Smooth muscle cell (in vitro differentiated cells): Measurements from ENCODE around the gene GP1BA. TPM values are rescaled to one million over a fixed set of nuclear protein-coding genes. Genes with fewer than 3 reads are reported as not detected.

Source experiments
- DNase-seq: peaks from one replicate; lab custom pipeline; 2025; ENCODE audit not compliant: unreplicated experiment; lab: John Stamatoyannopoulos, UW
- H2AFZ ChIP-seq: fragments of 200-600 bp; sonication (generic); 2 replicates; pipeline ENCODE4 v1.6.0; 2016; ENCODE audit warnings: antibody characterized with exemption, low read depth, mild to moderate bottlenecking
- H3F3A ChIP-seq: fragments of 200-600 bp; sonication (generic); 2 replicates; pipeline ENCODE4 v1.6.0; 2017; ENCODE audit warnings: antibody characterized with exemption, low read depth
- H3K27ac ChIP-seq: fragments of 200-600 bp; sonication (generic); 2 replicates; pipeline ENCODE4 v1.5.1; 2016; ENCODE audit warnings: low read depth, mild to moderate bottlenecking
- H3K27me3 ChIP-seq: fragments of 200-600 bp; sonication (generic); 2 replicates; pipeline ENCODE4 v1.6.1; 2016; ENCODE audit warnings: low read depth, mild to moderate bottlenecking
- H3K36me3 ChIP-seq: fragments of 200-600 bp; sonication (generic); 2 replicates; pipeline ENCODE4 v1.5.1; 2016; ENCODE audit warnings: low read depth
- H3K4me1 ChIP-seq: fragments of 200-600 bp; sonication (generic); 2 replicates; pipeline ENCODE4 v1.5.1; 2016; ENCODE audit warnings: low read depth
- H3K4me2 ChIP-seq: fragments of 200-600 bp; sonication (generic); 2 replicates; pipeline ENCODE4 v1.6.0; 2016; ENCODE audit warnings: mild to moderate bottlenecking
- H3K4me3 ChIP-seq: fragments of 200-600 bp; sonication (generic); 2 replicates; pipeline ENCODE4 v1.5.1; 2016; ENCODE audit warnings: mild to moderate bottlenecking
- H3K79me2 ChIP-seq: fragments of 200-600 bp; sonication (generic); 2 replicates; pipeline ENCODE4 v1.6.0; 2016; ENCODE audit warnings: low read depth, mild to moderate bottlenecking
- H3K9ac ChIP-seq: fragments of 200-600 bp; sonication (generic); 2 replicates; pipeline ENCODE4 v1.6.0; 2016; ENCODE audit warnings: low read depth
- H3K9me3 ChIP-seq: fragments of 200-600 bp; sonication (generic); replicated peaks from 2 replicates; pipeline ENCODE4 v1.5.1; 2016; ENCODE audit warnings: low read depth
- H4K20me1 ChIP-seq: fragments of 200-600 bp; sonication (generic); 2 replicates; pipeline ENCODE4 v1.6.0; 2016; ENCODE audit warnings: low read depth
- CTCF ChIP-seq: fragments of 200-600 bp; sonication (generic); IDR thresholded peaks from 2 replicates; pipeline ENCODE4 v1.5.1; 2017; ENCODE audit warnings: borderline replicate concordance, mild to moderate bottlenecking, antibody characterized with exemption; ENCODE audit not compliant: insufficient read depth, poor library complexity, severe bottlenecking
- WGBS: methylation state at CpG from one replicate; pipeline ENCODE4 v1.1.7; 2016; ENCODE audit warnings: low lambda C conversion rate; 5-methylcytosine and 5-hydroxymethylcytosine counted together
- polyA plus RNA-seq: library from polyadenylated mRNA; unstranded; fragments of >200 nt; fragmentation: Nextera tagmentation; extraction: Ambion mirVana; gene quantifications from 2 replicates; pipeline ENCODE4 v1.2.1, GENCODE V29; 2016
- total RNA-seq: library from RNA; depleted of rRNA; stranded (reverse); fragments of >200 nt; gene quantifications from 2 replicates; pipeline ENCODE4 v1.2.3, GENCODE V29; 2014

GP1BA gene
- total and polyA plus RNA-seq, 2 experiments from 2014 or later = 0.07 TPM; not detected in 1

GRCh38 chr17:4945944-4946280, 13.8 kb downstream of the GP1BA start:
- Histone ChIP-seq H3K4me1 (peaks cover 28% of the 10 kb centered on the region), H3K36me3 (no peaks in the 10 kb centered on the region), H2AFZ (no peak overlapping the region), H3K9me3 (no peaks in the 10 kb centered on the region), H3K4me3 (peak overlapping the region; percentile 96), H3K4me2 (peak overlapping the region; percentile 90), H3K27me3 (no peaks in the 10 kb centered on the region), H4K20me1 (peaks cover 40% of the 10 kb centered on the region), H3K9ac (peak overlapping the region; percentile 94), H3K27ac (peak overlapping the region; percentile 96), H3F3A (peaks cover 42% of the 10 kb centered on the region), H3K79me2 (peaks cover 65% of the 10 kb centered on the region)
- no peak for TF ChIP-seq CTCF
- WGBS = 63% methylated on average over 4 of the region's 4 CpGs
- DNase-seq = no peak

GRCh38 chr17:4946312-4946976, 14.4 kb downstream of the GP1BA start:
- 57% methylated on average over 16 of the region's 16 CpGs for WGBS
- peaks cover 28% of the 10 kb centered on the region for H3K4me1 ChIP-seq
- H4K20me1 ChIP-seq = peaks cover 40% of the 10 kb centered on the region
- peak overlapping the region; percentile 96 for H3K27ac ChIP-seq
- peaks cover 60% of the 10 kb centered on the region for H3K79me2 ChIP-seq
- peak overlapping the region; percentile 96 for H3K4me3 ChIP-seq
- H3K4me2 ChIP-seq = peak overlapping the region; percentile 90
- peaks cover 45% of the 10 kb centered on the region for H3F3A ChIP-seq
- H3K9me3 ChIP-seq = no peaks in the 10 kb centered on the region
- DNase-seq = no peak
- no peaks in the 10 kb centered on the region for H3K36me3 ChIP-seq
- H3K27me3 ChIP-seq = no peaks in the 10 kb centered on the region
- no peak overlapping the region for H2AFZ ChIP-seq
- H3K9ac ChIP-seq = peak overlapping the region; percentile 94
- no peak for TF ChIP-seq CTCF

- Histone ChIP-seq H3F3A (peaks cover 41% of the 10 kb centered on the region), H3K4me2 (peak overlapping the region; percentile 90), H3K9ac (peak overlapping the region; percentile 94), H2AFZ (no peak overlapping the region), H3K9me3 (no peaks in the 10 kb centered on the region), H4K20me1 (peaks cover 37% of the 10 kb centered on the region), H3K27me3 (no peaks in the 10 kb centered on the region), H3K79me2 (peaks cover 54% of the 10 kb centered on the region), H3K27ac (peak overlapping the region; percentile 96), H3K4me1 (peaks cover 29% of the 10 kb centered on the region), H3K36me3 (no peaks in the 10 kb centered on the region), H3K4me3 (peak overlapping the region; percentile 96)
- 0% methylated on average over 6 of the region's 7 CpGs for WGBS
- no peak for DNase-seq
- no peak for TF ChIP-seq CTCF
Observed at GRCh38 chr17:4947010-4947410, 14.9 kb downstream of the GP1BA start.
